Measurements from ENCODE around the gene SLC16A10.

Gene SLC16A10

DNA sequence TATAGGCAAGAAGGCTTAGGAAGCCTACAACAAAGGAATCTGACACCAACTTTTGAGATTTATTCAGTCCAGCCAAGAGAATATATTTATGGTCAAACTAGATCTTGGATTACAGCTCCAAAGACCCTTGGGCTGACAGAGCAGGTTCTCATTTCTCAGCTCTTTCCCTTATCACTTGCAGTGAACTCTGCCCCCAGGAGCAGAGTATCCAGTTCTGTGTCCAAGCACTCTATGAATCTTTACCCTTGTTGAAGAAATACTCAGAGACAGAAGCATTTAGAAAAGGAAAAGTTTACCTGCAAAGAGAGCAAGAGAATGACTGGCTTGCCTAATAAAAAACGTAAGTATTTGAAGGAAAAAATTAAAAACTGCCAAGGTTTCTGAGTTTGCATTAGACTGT, 190.5 kb downstream of the SLC16A10 start:
- in situ Hi-C loops (cut with MboI; ENCODE audit: low sequenced_read_pairs) = no loop called here

DNA sequence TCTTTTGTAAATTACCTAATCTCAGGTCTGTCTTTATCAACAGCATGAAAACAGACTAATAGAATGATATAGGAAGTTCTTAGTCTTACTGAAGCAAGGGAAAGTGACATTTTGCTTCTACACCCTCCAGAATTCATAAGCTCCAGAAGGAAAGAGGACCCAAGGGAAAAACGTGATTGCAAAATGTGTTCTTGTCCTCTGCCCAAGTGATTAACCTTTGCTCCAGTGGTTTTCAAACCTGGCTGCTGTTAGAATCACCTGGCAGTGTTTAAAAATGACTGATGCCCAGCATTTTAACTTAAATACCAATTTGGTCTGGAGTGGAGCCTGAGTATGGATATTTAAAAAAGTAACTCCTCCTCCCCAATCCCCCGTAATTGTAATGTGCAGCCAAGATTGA, 191.4 kb downstream of the SLC16A10 start:
- in situ Hi-C loops (cut with MboI; ENCODE audit: low sequenced_read_pairs) = no loop called here

DNA sequence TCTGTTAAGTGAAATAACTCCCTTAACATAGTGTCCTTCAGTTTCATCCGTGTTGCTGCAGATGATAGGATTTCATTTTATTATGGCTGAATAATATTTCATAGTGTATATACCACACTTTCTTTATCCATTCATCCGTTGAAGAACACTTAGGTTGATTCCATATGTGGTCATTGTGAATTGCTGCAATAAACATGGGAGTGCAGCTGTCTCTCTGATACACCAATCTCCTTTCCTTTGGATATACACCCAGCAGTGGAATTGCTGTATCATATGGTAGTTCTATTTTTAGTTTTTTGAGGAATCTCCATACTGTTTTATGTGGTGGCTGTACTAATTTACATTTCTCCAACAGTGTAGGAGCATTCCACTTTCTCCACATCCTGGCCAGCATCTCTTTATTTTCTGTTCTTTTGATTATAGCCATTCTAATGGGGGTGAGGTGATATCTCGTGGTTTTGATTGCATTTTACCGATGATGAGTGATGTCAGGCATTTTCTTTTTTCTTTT, 193.2 kb downstream of the SLC16A10 start:
- in situ Hi-C loops (cut with MboI; ENCODE audit: low sequenced_read_pairs) = no loop called here

All from HL-60/S4 (cell line).